NCI-H146 treated with DMSO at 0.1 percent for 48 hours (cell line): Measurements from ENCODE around the gene PLCZ1.
"Not testable (repeated sequence)": the region's sequence is repeated elsewhere in the genome, so short reads cannot be mapped to it uniquely, and the experiment has no call there.

Source experiments
- DNase-seq: peaks from one replicate; lab custom pipeline; 2025; ENCODE audit not compliant: unreplicated experiment; lab: John Stamatoyannopoulos, UW

Gene PLCZ1

GRCh38 chr12:18706798-18707197, 31.0 kb downstream of the PLCZ1 start:
- no peak for DNase-seq

- DNase-seq = no peak
These were observed 33.9 kb downstream of the PLCZ1 start for GRCh38 chr12:18703911-18704310.

GRCh38 chr12:18703321-18703720, 34.5 kb downstream of the PLCZ1 start:
- no peak for DNase-seq

- no peak for DNase-seq
These were observed 37.5 kb downstream of the PLCZ1 start for GRCh38 chr12:18700271-18700670.

- no peak for DNase-seq
These were observed 40.7 kb downstream of the PLCZ1 start for GRCh38 chr12:18696971-18697602.

GRCh38 chr12:18693986-18694385, 43.8 kb downstream of the PLCZ1 start:
- DNase-seq = not testable (repeated sequence)

- DNase-seq = no peak
These were observed 47.2 kb downstream of the PLCZ1 start for GRCh38 chr12:18690653-18691052.

- DNase-seq = no peak
These were observed 48.0 kb downstream of the PLCZ1 start for GRCh38 chr12:18689771-18690170.

- DNase-seq = no peak
These were observed 53.4 kb downstream of the PLCZ1 start for GRCh38 chr12:18684430-18684829.

- DNase-seq = no peak
These were observed 54.3 kb downstream of the PLCZ1 start for GRCh38 chr12:18683327-18684013.

GRCh38 chr12:18681818-18682217, 56.0 kb downstream of the PLCZ1 start:
- DNase-seq = no peak

- no peak for DNase-seq
These were observed 60.7 kb downstream of the PLCZ1 start for GRCh38 chr12:18676996-18677588.

- no peak for DNase-seq
These were observed 61.7 kb downstream of the PLCZ1 start for GRCh38 chr12:18676141-18676540.

GRCh38 chr12:18658829-18659228, 79.0 kb downstream of the PLCZ1 start:
- DNase-seq = no peak

- no peak for DNase-seq
These were observed 79.6 kb downstream of the PLCZ1 start for GRCh38 chr12:18658179-18658578.

- no peak for DNase-seq
These were observed 82.5 kb downstream of the PLCZ1 start for GRCh38 chr12:18655351-18655750.

GRCh38 chr12:18653465-18653864, 84.3 kb downstream of the PLCZ1 start:
- DNase-seq = no peak

GRCh38 chr12:18652596-18652995, 85.2 kb downstream of the PLCZ1 start:
- DNase-seq = no peak

- no peak for DNase-seq
These were observed 86.3 kb downstream of the PLCZ1 start for GRCh38 chr12:18651525-18651924.

- DNase-seq = no peak
These were observed 91.4 kb downstream of the PLCZ1 start for GRCh38 chr12:18646286-18646890.

GRCh38 chr12:18644564-18644963, 93.2 kb downstream of the PLCZ1 start:
- DNase-seq = no peak

GRCh38 chr12:18643681-18644080, 94.1 kb downstream of the PLCZ1 start:
- no peak for DNase-seq
